T-cell (primary cell): Measurements from ENCODE around the gene SSPN. TPM values are rescaled to one million over a fixed set of nuclear protein-coding genes. Genes with fewer than 3 reads are reported as not detected.

Source experiments
- ATAC-seq, 4 experiments: fragments of 200-7000 bp in 3 of 4; fragments of 150-1000 bp in 1 of 4; cut with Tn5 transposase; replicated peaks in 1 of 4; 1 replicate in 3 of 4; 2 replicates in 1 of 4; pipeline ENCODE4 v1.10.0; 2021; ENCODE audit warnings: moderate library complexity in 3 of 4, mild to moderate bottlenecking in 2 of 4, moderate number of reproducible peaks in 1 of 4
- CTCF ChIA-PET, 2 donors: fragments of 300-600 bp; sonication (Branson Sonifier 250); formaldehyde crosslinking; loops; one replicate each; lab custom pipeline; 2022; ENCODE audit warnings: antibody characterized with exemption in 2 of 2; lab: Charles Lee
- POLR2A ChIA-PET, 2 donors: fragments of 300-600 bp; sonication (Branson Sonifier 250); formaldehyde crosslinking; loops; one replicate each; lab custom pipeline; 2022; ENCODE audit warnings: antibody characterized with exemption in 2 of 2; lab: Charles Lee
- DNase-seq, 35 experiments: peaks; one replicate each; pipeline versions ENCODE4 v3.0.0 to v3.0.0-alpha.2; 2013 to 2023
- H3K27ac ChIP-seq: one replicate; pipeline ENCODE4 v1.5.1; 2013; ENCODE audit warnings: low read length
- H3K27me3 ChIP-seq, 2 experiments: replicated peaks in 1 of 2; 1 replicate in 1 of 2; 2 replicates in 1 of 2; pipeline versions ENCODE4 v1.6.1 to v1.7.0; 2013; ENCODE audit warnings: low read length in 1 of 2, mixed read lengths in 1 of 2; ENCODE audit not compliant: control insufficient read depth in 2 of 2, insufficient read depth in 2 of 2; ENCODE audit errors: extremely low read depth in 1 of 2
- H3K36me3 ChIP-seq, 2 donors: 1 replicate in 1 of 2; 2 replicates in 1 of 2; pipeline versions ENCODE4 v1.6.1 to v1.7.0; 2013; ENCODE audit warnings: low read length in 1 of 2; ENCODE audit not compliant: control insufficient read depth in 2 of 2, insufficient read depth in 1 of 2; ENCODE audit errors: extremely low read depth in 1 of 2
- H3K4me1 ChIP-seq, 2 experiments: 1 replicate in 1 of 2; 2 replicates in 1 of 2; pipeline versions ENCODE4 v1.6.1 to v1.7.0; 2013; ENCODE audit warnings: low read length in 2 of 2, mixed read lengths in 1 of 2; ENCODE audit not compliant: insufficient read depth in 2 of 2, control insufficient read depth in 1 of 2; ENCODE audit errors: extremely low read depth in 1 of 2
- H3K4me3 ChIP-seq, 2 donors: 1 replicate in 1 of 2; 2 replicates in 1 of 2; pipeline versions ENCODE4 v1.5.1 to v1.7.0; 2013; ENCODE audit warnings: mild to moderate bottlenecking in 2 of 2, low read length in 1 of 2, moderate library complexity in 1 of 2; ENCODE audit not compliant: control insufficient read depth in 1 of 2; ENCODE audit errors: extremely low read depth in 1 of 2
- H3K9me3 ChIP-seq: 2 replicates; pipeline ENCODE4 v1.7.0; 2013
- H3K27ac Mint-ChIP-seq, 2 donors: one replicate each; pipeline ENCODE4 v1.8.0; 2020 to 2021; ENCODE audit warnings: mild to moderate bottlenecking in 2 of 2, mixed read lengths in 2 of 2
- H3K27me3 Mint-ChIP-seq, 2 donors: one replicate each; pipeline ENCODE4 v1.8.0; 2021 to 2022; ENCODE audit warnings: mixed read lengths in 2 of 2
- H3K36me3 Mint-ChIP-seq: one replicate; pipeline ENCODE4 v1.8.0; 2021; ENCODE audit warnings: mixed read lengths
- H3K4me1 Mint-ChIP-seq, 3 donors: one replicate each; pipeline ENCODE4 v1.8.0; 2020 to 2022; ENCODE audit warnings: mixed read lengths in 3 of 3, mild to moderate bottlenecking in 1 of 3
- H3K4me3 Mint-ChIP-seq, 3 donors: one replicate each; pipeline ENCODE4 v1.8.0; 2020 to 2022; ENCODE audit warnings: mild to moderate bottlenecking in 3 of 3, mixed read lengths in 3 of 3, moderate library complexity in 3 of 3
- H3K9me3 Mint-ChIP-seq, 3 donors: one replicate each; pipeline ENCODE4 v1.8.0; 2020 to 2022; ENCODE audit warnings: mixed read lengths in 3 of 3
- whole genome bisulfite sequencing: methylation state at CpG from one replicate; pipeline ENCODE4 v1.1.5; 2013; ENCODE audit warnings: missing lambda C conversion rate; ENCODE audit not compliant: insufficient coverage; 5-methylcytosine and 5-hydroxymethylcytosine counted together
- total RNA-seq, 35 experiments: library from RNA in 6 of 35; stranded (reverse) in 6 of 35; fragments of 120-200 nt in 1 of 35; gene quantifications; one replicate each; pipeline versions ENCODE4 v1.2.1 to v1.2.4 and lab custom pipeline; 2013 to 2026

Gene SSPN
- total RNA-seq, 5 donors from 2014 or later (not counting 1 experiment from before 2014, with no cell fraction given): 0.06 to 0.33 (median 0.15) TPM

DNA sequence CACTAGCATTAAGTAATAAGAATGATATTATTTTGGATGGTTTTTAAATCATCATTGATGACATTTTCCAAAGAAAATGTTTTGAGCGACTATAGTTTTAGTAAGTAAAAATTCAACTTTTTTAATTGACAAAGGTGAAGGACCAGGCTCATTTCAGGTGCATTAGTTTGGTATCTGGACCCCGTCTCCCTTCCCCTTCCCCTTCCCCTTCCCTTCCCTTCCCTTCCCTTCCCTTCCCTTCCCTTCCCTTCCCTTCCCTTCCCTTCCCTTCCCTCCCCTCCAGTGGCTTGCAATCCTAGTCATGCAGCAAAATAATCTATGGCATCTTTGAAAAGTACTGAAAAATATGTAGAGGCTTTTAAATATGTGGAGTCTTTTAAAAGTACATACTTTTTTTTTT lies 13.0 kb upstream of the SSPN start:
- ATAC-seq (no peak), DNase-seq (no peak)
- H3K36me3 Mint-ChIP-seq: no peaks in the 10 kb centered on the region
- Histone ChIP-seq H3K27me3 (peaks cover 0 to 16% of the 10 kb centered on the region in 2 experiments), H3K9me3 (no peaks in the 10 kb centered on the region), H3K36me3 (no peaks in the 10 kb centered on the region), H3K4me3 (no peak overlapping the region), H3K27ac (no peak overlapping the region), H3K4me1 (no peaks in the 10 kb centered on the region)
- no peak overlapping the region for H3K27ac Mint-ChIP-seq
- H3K4me3 Mint-ChIP-seq: no peak overlapping the region
- ChIA-PET CTCF (no interaction called here), POLR2A (no interaction called here)
- H3K27me3 Mint-ChIP-seq: peaks cover 17 to 24% of the 10 kb centered on the region in 2 donors
- WGBS: no CpG with 5 or more reads among the region's 2 CpGs
- H3K9me3 Mint-ChIP-seq: no peaks in the 10 kb centered on the region
- no peaks in the 10 kb centered on the region for H3K4me1 Mint-ChIP-seq

GRCh38 chr12:26185532-26186320 lies 9.6 kb upstream of the SSPN start:
- no peaks in the 10 kb centered on the region for H3K9me3 Mint-ChIP-seq
- peaks cover 0 to 10% of the 10 kb centered on the region in 2 experiments for H3K27me3 ChIP-seq
- no peak for ATAC-seq
- no peaks in the 10 kb centered on the region for H3K4me1 Mint-ChIP-seq
- no peak for DNase-seq
- H3K36me3 Mint-ChIP-seq: no peaks in the 10 kb centered on the region
- no peak overlapping the region for H3K4me3 Mint-ChIP-seq
- POLR2A ChIA-PET: no interaction called here
- no peak overlapping the region for H3K4me3 ChIP-seq
- CTCF ChIA-PET: interaction anchor here in 1 of 2 donors (0.8 kb wide), 1 partner anchor 38 kb away, joined by 3 read pairs; no protein-coding TSS in a partner anchor
- H3K36me3 ChIP-seq: no peaks in the 10 kb centered on the region
- no peaks in the 10 kb centered on the region for H3K9me3 ChIP-seq
- no peaks in the 10 kb centered on the region for H3K4me1 ChIP-seq
- no peak overlapping the region for H3K27ac Mint-ChIP-seq
- WGBS: 96% methylated on average over 4 of the region's 7 CpGs
- no peak overlapping the region for H3K27ac ChIP-seq
- H3K27me3 Mint-ChIP-seq: peaks cover 28 to 29% of the 10 kb centered on the region in 2 donors

- no peaks in the 10 kb centered on the region for H3K36me3 Mint-ChIP-seq
- peaks cover 23 to 26% of the 10 kb centered on the region in 2 donors for H3K27me3 Mint-ChIP-seq
- no peak for DNase-seq
- no peaks in the 10 kb centered on the region for H3K4me1 ChIP-seq
- no peak overlapping the region for H3K27ac ChIP-seq
- no peaks in the 10 kb centered on the region for H3K36me3 ChIP-seq
- no peak overlapping the region for H3K4me3 ChIP-seq
- H3K27me3 ChIP-seq: peaks cover 0 to 10% of the 10 kb centered on the region in 2 experiments
- H3K9me3 ChIP-seq: no peaks in the 10 kb centered on the region
- 43% methylated on average over 4 of the region's 8 CpGs for WGBS
- no peak overlapping the region for H3K4me3 Mint-ChIP-seq
- no peak overlapping the region for H3K27ac Mint-ChIP-seq
- H3K9me3 Mint-ChIP-seq: no peaks in the 10 kb centered on the region
- ATAC-seq: no peak
- H3K4me1 Mint-ChIP-seq: no peaks in the 10 kb centered on the region
- ChIA-PET CTCF (no interaction called here), POLR2A (no interaction called here)
These were observed 8.2 kb upstream of the SSPN start for GRCh38 chr12:26187014-26187798.

DNA sequence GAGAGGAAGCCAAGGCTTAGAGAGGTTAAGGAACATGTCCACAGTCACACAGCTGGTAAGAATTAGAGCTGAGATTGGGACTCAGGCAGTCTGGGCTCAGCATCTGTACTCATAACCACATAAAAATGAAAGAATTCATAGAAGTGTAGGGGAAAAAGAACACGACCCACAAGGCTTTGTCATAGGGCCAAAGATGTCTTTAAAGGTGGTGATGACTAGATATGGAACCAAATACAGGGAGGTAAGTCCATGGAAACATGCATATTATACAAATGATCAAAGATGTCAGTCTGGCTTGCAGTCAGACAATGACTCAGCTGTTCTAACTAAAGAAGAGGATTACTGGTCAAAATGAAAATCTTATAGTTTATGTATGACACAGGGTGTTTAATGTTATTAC lies 7.2 kb upstream of the SSPN start:
- H3K4me1 Mint-ChIP-seq: no peaks in the 10 kb centered on the region
- DNase-seq (no peak), ATAC-seq (no peak)
- no peaks in the 10 kb centered on the region for H3K36me3 Mint-ChIP-seq
- no peak overlapping the region for H3K4me3 ChIP-seq
- H3K4me3 Mint-ChIP-seq: no peak overlapping the region
- H3K27ac ChIP-seq: no peak overlapping the region
- no peaks in the 10 kb centered on the region for H3K36me3 ChIP-seq
- H3K9me3 ChIP-seq: no peaks in the 10 kb centered on the region
- POLR2A ChIA-PET: no interaction called here
- H3K27me3 ChIP-seq: peaks cover 0 to 5% of the 10 kb centered on the region in 2 experiments
- no peak overlapping the region for H3K27ac Mint-ChIP-seq
- no peaks in the 10 kb centered on the region for H3K4me1 ChIP-seq
- H3K27me3 Mint-ChIP-seq: peaks cover 23 to 28% of the 10 kb centered on the region in 2 donors
- no peaks in the 10 kb centered on the region for H3K9me3 Mint-ChIP-seq
- no CpG with 5 or more reads among the region's 1 CpG for WGBS
- CTCF ChIA-PET: no interaction called here

- Mint-ChIP-seq H3K4me3 (no peak overlapping the region), H3K36me3 (no peaks in the 10 kb centered on the region), H3K27ac (no peak overlapping the region), H3K27me3 (peaks cover 20 to 30% of the 10 kb centered on the region in 2 donors), H3K4me1 (no peaks in the 10 kb centered on the region), H3K9me3 (no peaks in the 10 kb centered on the region)
- Histone ChIP-seq H3K36me3 (no peaks in the 10 kb centered on the region), H3K4me1 (no peaks in the 10 kb centered on the region), H3K4me3 (no peak overlapping the region), H3K27me3 (peaks cover 0 to 5% of the 10 kb centered on the region in 2 experiments), H3K27ac (no peak overlapping the region), H3K9me3 (no peaks in the 10 kb centered on the region)
- ChIA-PET POLR2A (no interaction called here), CTCF (no interaction called here)
- no CpG with 5 or more reads among the region's 2 CpGs for WGBS
- ATAC-seq (no peak), DNase-seq (no peak)
These were observed 6.7 kb upstream of the SSPN start for GRCh38 chr12:26188641-26189040.

DNA sequence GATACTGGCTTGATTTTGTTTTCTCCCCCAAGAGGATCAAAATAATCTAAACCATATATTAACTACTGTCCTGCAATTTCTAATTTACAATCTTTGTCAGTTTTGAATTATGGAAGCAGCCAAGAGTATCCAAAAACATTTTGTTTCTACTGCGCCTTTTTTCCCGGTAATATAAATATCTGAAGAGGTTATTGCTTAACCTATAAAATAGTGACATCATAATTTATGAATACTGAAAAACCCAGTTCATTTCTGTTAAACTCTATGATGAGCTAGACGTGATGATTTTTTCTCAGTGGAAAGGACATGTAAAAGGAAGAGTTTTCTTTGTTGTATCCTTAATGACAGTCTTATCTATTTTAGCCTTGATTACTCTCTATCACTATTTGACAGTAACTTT lies 3.2 kb upstream of the SSPN start:
- Mint-ChIP-seq H3K4me3 (no peak overlapping the region), H3K9me3 (no peaks in the 10 kb centered on the region)

More for the DNA sequence above, 3.2 kb upstream of the SSPN start:
- ATAC-seq: no peak
- Histone ChIP-seq H3K27ac (no peak overlapping the region), H3K27me3 (peaks cover 0 to 13% of the 10 kb centered on the region in 2 experiments), H3K4me1 (peaks cover 2 to 7% of the 10 kb centered on the region in 2 experiments), H3K36me3 (no peaks in the 10 kb centered on the region), H3K4me3 (no peak overlapping the region), H3K9me3 (no peaks in the 10 kb centered on the region)
- CTCF ChIA-PET: no interaction called here
- H3K27me3 Mint-ChIP-seq: peaks cover 42 to 48% of the 10 kb centered on the region in 2 donors
- H3K36me3 Mint-ChIP-seq: no peaks in the 10 kb centered on the region
- no CpG with 5 or more reads among the region's 3 CpGs for WGBS
- H3K4me1 Mint-ChIP-seq: peaks cover 7 to 12% (median 11%) of the 10 kb centered on the region in 3 donors
- no peak for DNase-seq
- POLR2A ChIA-PET: no interaction called here
- no peak overlapping the region for H3K27ac Mint-ChIP-seq
